ENCODE data around the gene NPFFR2.
"Not testable (repeated sequence)": the region's sequence is repeated elsewhere in the genome, so short reads cannot be mapped to it uniquely, and the experiment has no call there.

NPFFR2 gene

GRCh38 chr4:72110886-72111285 lies 79.1 kb downstream of the NPFFR2 start:
- in situ Hi-C loops (cut with MboI; ENCODE audit: low sequenced_read_pairs): no loop called here

- in situ Hi-C loops (cut with MboI; ENCODE audit: low sequenced_read_pairs): no loop called here
These were observed 80.1 kb downstream of the NPFFR2 start for GRCh38 chr4:72111863-72112262.

- in situ Hi-C loops (cut with MboI; ENCODE audit: low sequenced_read_pairs): no loop called here
These were observed 80.8 kb downstream of the NPFFR2 start for GRCh38 chr4:72112514-72113156.

GRCh38 chr4:72118017-72118416 lies 86.2 kb downstream of the NPFFR2 start:
- in situ Hi-C loops (cut with MboI; ENCODE audit: low sequenced_read_pairs): no loop called here

GRCh38 chr4:72119946-72120345 lies 88.1 kb downstream of the NPFFR2 start:
- in situ Hi-C loops (cut with MboI; ENCODE audit: low sequenced_read_pairs): no loop called here

GRCh38 chr4:72128741-72129140 lies 96.9 kb downstream of the NPFFR2 start:
- in situ Hi-C loops (cut with MboI; ENCODE audit: low sequenced_read_pairs): no loop called here

GRCh38 chr4:72136429-72136828 lies 104.6 kb downstream of the NPFFR2 start:
- in situ Hi-C loops (cut with MboI; ENCODE audit: low sequenced_read_pairs): no loop called here

- in situ Hi-C loops (cut with MboI; ENCODE audit: low sequenced_read_pairs): not testable (repeated sequence)
These were observed 108.2 kb downstream of the NPFFR2 start for GRCh38 chr4:72139997-72140396.

- in situ Hi-C loops (cut with MboI; ENCODE audit: low sequenced_read_pairs): no loop called here
These were observed 112.4 kb downstream of the NPFFR2 start for GRCh38 chr4:72144241-72144640.

GRCh38 chr4:72152731-72153130 lies 120.9 kb downstream of the NPFFR2 start:
- in situ Hi-C loops (cut with MboI; ENCODE audit: low sequenced_read_pairs): no loop called here

GRCh38 chr4:72153634-72154033 lies 121.8 kb downstream of the NPFFR2 start:
- in situ Hi-C loops (cut with MboI; ENCODE audit: low sequenced_read_pairs): not testable (repeated sequence)

- in situ Hi-C loops (cut with MboI; ENCODE audit: low sequenced_read_pairs): not testable (repeated sequence)
These were observed 137.5 kb downstream of the NPFFR2 start for GRCh38 chr4:72169285-72169684.

- in situ Hi-C loops (cut with MboI; ENCODE audit: low sequenced_read_pairs): no loop called here
These were observed 138.1 kb downstream of the NPFFR2 start for GRCh38 chr4:72169861-72170260.

GRCh38 chr4:72171761-72172160 lies 140.0 kb downstream of the NPFFR2 start:
- in situ Hi-C loops (cut with MboI; ENCODE audit: low sequenced_read_pairs): no loop called here

- in situ Hi-C loops (cut with MboI; ENCODE audit: low sequenced_read_pairs): no loop called here
These were observed 147.5 kb downstream of the NPFFR2 start for GRCh38 chr4:72179342-72179741.

- in situ Hi-C loops (cut with MboI; ENCODE audit: low sequenced_read_pairs): no loop called here
These were observed 154.9 kb downstream of the NPFFR2 start for GRCh38 chr4:72186714-72187113.

GRCh38 chr4:72194046-72194445 lies 162.2 kb downstream of the NPFFR2 start:
- in situ Hi-C loops (cut with MboI; ENCODE audit: low sequenced_read_pairs): no loop called here

- in situ Hi-C loops (cut with MboI; ENCODE audit: low sequenced_read_pairs): no loop called here
These were observed 162.7 kb downstream of the NPFFR2 start for GRCh38 chr4:72194453-72194852.
